ENCODE measurements around the gene NKX6-1.

Gene NKX6-1

GRCh38 chr4:84482564-84483563 lies 16.2 kb downstream of the NKX6-1 start:
- DNase-seq (ENCODE audit: low spot score in 2 of 2) (no peak), ATAC-seq (replicated peaks; ENCODE audit: extremely low read depth, poor library complexity, severe bottlenecking) (peak; percentile 28)
- H3K27ac Mint-ChIP-seq (ENCODE audit: low read depth) = no peak overlapping the region
- H3K36me3 Mint-ChIP-seq (ENCODE audit: insufficient read depth) = no peaks in the 10 kb centered on the region
- H3K27me3 Mint-ChIP-seq = peaks cover 94% of the 10 kb centered on the region
- no peak overlapping the region for H3K4me3 Mint-ChIP-seq
- H3K9me3 Mint-ChIP-seq = peaks cover 6% of the 10 kb centered on the region
- H3K4me1 Mint-ChIP-seq = no peaks in the 10 kb centered on the region

- peaks cover 6% of the 10 kb centered on the region for H3K9me3 Mint-ChIP-seq
- H3K27me3 Mint-ChIP-seq = peaks cover 84% of the 10 kb centered on the region
- no peak overlapping the region for H3K27ac Mint-ChIP-seq (ENCODE audit: low read depth)
- DNase-seq (ENCODE audit: low spot score in 2 of 2) = no peak
- no peak overlapping the region for H3K4me3 Mint-ChIP-seq
- H3K4me1 Mint-ChIP-seq = no peaks in the 10 kb centered on the region
- H3K36me3 Mint-ChIP-seq (ENCODE audit: insufficient read depth) = no peaks in the 10 kb centered on the region
- no peak for ATAC-seq (replicated peaks; ENCODE audit: extremely low read depth, poor library complexity, severe bottlenecking)
Observed at GRCh38 chr4:84481860-84482245, 17.2 kb downstream of the NKX6-1 start.

GRCh38 chr4:84481077-84481859 lies 17.8 kb downstream of the NKX6-1 start:
- Mint-ChIP-seq H3K9me3 (peaks cover 6% of the 10 kb centered on the region), H3K36me3 (ENCODE audit: insufficient read depth) (no peaks in the 10 kb centered on the region), H3K27me3 (peaks cover 78% of the 10 kb centered on the region), H3K4me1 (no peaks in the 10 kb centered on the region), H3K4me3 (no peak overlapping the region), H3K27ac (ENCODE audit: low read depth) (no peak overlapping the region)
- DNase-seq (ENCODE audit: low spot score in 2 of 2) (no peak), ATAC-seq (replicated peaks; ENCODE audit: extremely low read depth, poor library complexity, severe bottlenecking) (no peak)

GRCh38 chr4:84480082-84480481 lies 19.0 kb downstream of the NKX6-1 start:
- Mint-ChIP-seq H3K4me1 (no peaks in the 10 kb centered on the region), H3K36me3 (ENCODE audit: insufficient read depth) (no peaks in the 10 kb centered on the region), H3K4me3 (no peak overlapping the region), H3K27me3 (peaks cover 66% of the 10 kb centered on the region), H3K27ac (ENCODE audit: low read depth) (no peak overlapping the region), H3K9me3 (peaks cover 6% of the 10 kb centered on the region)
- DNase-seq (ENCODE audit: low spot score in 2 of 2) (no peak), ATAC-seq (replicated peaks; ENCODE audit: extremely low read depth, poor library complexity, severe bottlenecking) (no peak)

- no peak for ATAC-seq (replicated peaks; ENCODE audit: extremely low read depth, poor library complexity, severe bottlenecking)
- no peak for DNase-seq (ENCODE audit: low spot score in 2 of 2)
- Mint-ChIP-seq H3K4me3 (no peak overlapping the region), H3K27ac (ENCODE audit: low read depth) (no peak overlapping the region), H3K4me1 (no peaks in the 10 kb centered on the region), H3K36me3 (ENCODE audit: insufficient read depth) (no peaks in the 10 kb centered on the region), H3K9me3 (peaks cover 6% of the 10 kb centered on the region), H3K27me3 (peaks cover 62% of the 10 kb centered on the region)
Observed at GRCh38 chr4:84479663-84480062, 19.4 kb downstream of the NKX6-1 start.

- Mint-ChIP-seq H3K4me3 (no peak overlapping the region), H3K9me3 (peaks cover 6% of the 10 kb centered on the region), H3K27me3 (peaks cover 45% of the 10 kb centered on the region), H3K36me3 (ENCODE audit: insufficient read depth) (no peaks in the 10 kb centered on the region), H3K4me1 (no peaks in the 10 kb centered on the region), H3K27ac (ENCODE audit: low read depth) (no peak overlapping the region)
- no peak for ATAC-seq (replicated peaks; ENCODE audit: extremely low read depth, poor library complexity, severe bottlenecking)
- DNase-seq (ENCODE audit: low spot score in 2 of 2) = no peak
Observed at GRCh38 chr4:84477738-84478137, 21.4 kb downstream of the NKX6-1 start.

- Mint-ChIP-seq H3K9me3 (no peaks in the 10 kb centered on the region), H3K27ac (ENCODE audit: low read depth) (no peak overlapping the region), H3K27me3 (peaks cover 9% of the 10 kb centered on the region), H3K4me3 (no peak overlapping the region), H3K4me1 (no peaks in the 10 kb centered on the region), H3K36me3 (ENCODE audit: insufficient read depth) (no peaks in the 10 kb centered on the region)
- no peak for DNase-seq (ENCODE audit: low spot score in 2 of 2)
- no peak for ATAC-seq (replicated peaks; ENCODE audit: extremely low read depth, poor library complexity, severe bottlenecking)
Observed at GRCh38 chr4:84474107-84474506, 25.0 kb downstream of the NKX6-1 start.

GRCh38 chr4:84472154-84472553 lies 26.9 kb downstream of the NKX6-1 start:
- ATAC-seq (replicated peaks; ENCODE audit: extremely low read depth, poor library complexity, severe bottlenecking) (no peak), DNase-seq (ENCODE audit: low spot score in 2 of 2) (no peak)
- Mint-ChIP-seq H3K4me1 (no peaks in the 10 kb centered on the region), H3K27me3 (peaks cover 7% of the 10 kb centered on the region), H3K4me3 (no peak overlapping the region), H3K9me3 (no peaks in the 10 kb centered on the region), H3K27ac (ENCODE audit: low read depth) (no peak overlapping the region), H3K36me3 (ENCODE audit: insufficient read depth) (no peaks in the 10 kb centered on the region)

GRCh38 chr4:84470204-84470785 lies 28.8 kb downstream of the NKX6-1 start:
- Mint-ChIP-seq H3K36me3 (ENCODE audit: insufficient read depth) (no peaks in the 10 kb centered on the region), H3K27me3 (peaks cover 7% of the 10 kb centered on the region), H3K4me1 (no peaks in the 10 kb centered on the region), H3K4me3 (no peak overlapping the region), H3K9me3 (no peaks in the 10 kb centered on the region), H3K27ac (ENCODE audit: low read depth) (no peak overlapping the region)
- ATAC-seq (replicated peaks; ENCODE audit: extremely low read depth, poor library complexity, severe bottlenecking) = no peak
- DNase-seq (ENCODE audit: low spot score in 2 of 2) = no peak

GRCh38 chr4:84467601-84468000 lies 31.5 kb downstream of the NKX6-1 start:
- no peak for DNase-seq (ENCODE audit: low spot score in 2 of 2)
- no peaks in the 10 kb centered on the region for H3K9me3 Mint-ChIP-seq
- no peak overlapping the region for H3K4me3 Mint-ChIP-seq

GRCh38 chr4:84459783-84460182 lies 39.3 kb downstream of the NKX6-1 start:
- no peaks in the 10 kb centered on the region for H3K4me1 Mint-ChIP-seq
- H3K4me3 Mint-ChIP-seq = no peak overlapping the region
- H3K27ac Mint-ChIP-seq (ENCODE audit: low read depth) = no peak overlapping the region
- ATAC-seq (replicated peaks; ENCODE audit: extremely low read depth, poor library complexity, severe bottlenecking) (no peak), DNase-seq (ENCODE audit: low spot score in 2 of 2) (no peak)
- peaks cover 10% of the 10 kb centered on the region for H3K9me3 Mint-ChIP-seq
- H3K36me3 Mint-ChIP-seq (ENCODE audit: insufficient read depth) = no peaks in the 10 kb centered on the region
- no peaks in the 10 kb centered on the region for H3K27me3 Mint-ChIP-seq

More at GRCh38 chr4:84467601-84468000, 31.5 kb downstream of the NKX6-1 start:
- no peaks in the 10 kb centered on the region for H3K4me1 Mint-ChIP-seq
- no peak overlapping the region for H3K27ac Mint-ChIP-seq (ENCODE audit: low read depth)
- H3K27me3 Mint-ChIP-seq = peaks cover 7% of the 10 kb centered on the region
- H3K36me3 Mint-ChIP-seq (ENCODE audit: insufficient read depth) = no peaks in the 10 kb centered on the region
- ATAC-seq (replicated peaks; ENCODE audit: extremely low read depth, poor library complexity, severe bottlenecking) = no peak

GRCh38 chr4:84456157-84456556 lies 42.9 kb downstream of the NKX6-1 start:
- peaks cover 10% of the 10 kb centered on the region for H3K9me3 Mint-ChIP-seq

More at GRCh38 chr4:84456157-84456556, 42.9 kb downstream of the NKX6-1 start:
- DNase-seq (ENCODE audit: low spot score in 2 of 2) = no peak
- H3K4me3 Mint-ChIP-seq = no peak overlapping the region
- ATAC-seq (replicated peaks; ENCODE audit: extremely low read depth, poor library complexity, severe bottlenecking) = no peak
- no peak overlapping the region for H3K27ac Mint-ChIP-seq (ENCODE audit: low read depth)
- H3K27me3 Mint-ChIP-seq = no peaks in the 10 kb centered on the region
- H3K4me1 Mint-ChIP-seq = no peaks in the 10 kb centered on the region
- H3K36me3 Mint-ChIP-seq (ENCODE audit: insufficient read depth) = no peaks in the 10 kb centered on the region

All from central memory CD8-positive, alpha-beta T cell (primary cell).